WTC11 (cell line): Measurements from ENCODE around the gene C1QTNF8.

ENCODE experiments used
- CTCF ChIP-seq: fragments of 200-600 bp; IDR thresholded peaks from 2 replicates; pipeline ENCODE4 v1.8.0; 2022; ENCODE audit warnings: antibody characterized with exemption
- FOXP4 ChIP-seq: sonication (generic); formaldehyde crosslinking; IDR thresholded peaks from 2 replicates; pipeline ENCODE4 v1.8.0; 2022; ENCODE audit warnings: mild to moderate bottlenecking, missing genetic modification reagents
- TEAD4 ChIP-seq: sonication (generic); formaldehyde crosslinking; IDR thresholded peaks from 2 replicates; pipeline ENCODE4 v1.8.0; 2022; ENCODE audit warnings: mild to moderate bottlenecking, missing genetic modification reagents
- ZNF121 ChIP-seq: sonication (generic); formaldehyde crosslinking; IDR thresholded peaks from 2 replicates; pipeline ENCODE4 v1.8.0; 2023; ENCODE audit warnings: missing genetic modification reagents
- ZNF263 ChIP-seq: sonication (generic); formaldehyde crosslinking; IDR thresholded peaks from 2 replicates; pipeline ENCODE4 v1.8.1; 2022; ENCODE audit warnings: low read depth, mild to moderate bottlenecking, moderate library complexity, missing genetic modification reagents
- TF ChIP-seq, protein P1 (sequence below): sonication (generic); formaldehyde crosslinking; conservative IDR thresholded peaks from 2 replicates; pipeline ENCODE4 v1.8.1; 2022; ENCODE audit warnings: mild to moderate bottlenecking, missing genetic modification reagents
- TF ChIP-seq, protein P2 (sequence below): sonication (generic); formaldehyde crosslinking; IDR thresholded peaks from 2 replicates; pipeline ENCODE4 v1.8.1; 2022; ENCODE audit warnings: low read depth, mild to moderate bottlenecking, moderate library complexity, missing genetic modification reagents, borderline replicate concordance
- TF ChIP-seq, protein P3 (sequence below): sonication (generic); formaldehyde crosslinking; IDR thresholded peaks from 2 replicates; pipeline ENCODE4 v1.8.1; 2022; ENCODE audit warnings: low read depth, missing genetic modification reagents, borderline replicate concordance

GRCh38 chr16:1068451-1068850 is 27.6 kb downstream of the C1QTNF8 start:
- TF ChIP-seq TEAD4 (CRISPR knock-in tag) (no peak), CTCF (no peak), FOXP4 (no peak), ZNF121 (no peak), ZNF263 (CRISPR knock-in tag) (no peak)
- TF ChIP-seq, protein P1, sequence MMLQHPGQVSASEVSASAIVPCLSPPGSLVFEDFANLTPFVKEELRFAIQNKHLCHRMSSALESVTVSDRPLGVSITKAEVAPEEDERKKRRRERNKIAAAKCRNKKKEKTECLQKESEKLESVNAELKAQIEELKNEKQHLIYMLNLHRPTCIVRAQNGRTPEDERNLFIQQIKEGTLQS (CRISPR knock-in tag): no peak
- TF ChIP-seq, protein P2, sequence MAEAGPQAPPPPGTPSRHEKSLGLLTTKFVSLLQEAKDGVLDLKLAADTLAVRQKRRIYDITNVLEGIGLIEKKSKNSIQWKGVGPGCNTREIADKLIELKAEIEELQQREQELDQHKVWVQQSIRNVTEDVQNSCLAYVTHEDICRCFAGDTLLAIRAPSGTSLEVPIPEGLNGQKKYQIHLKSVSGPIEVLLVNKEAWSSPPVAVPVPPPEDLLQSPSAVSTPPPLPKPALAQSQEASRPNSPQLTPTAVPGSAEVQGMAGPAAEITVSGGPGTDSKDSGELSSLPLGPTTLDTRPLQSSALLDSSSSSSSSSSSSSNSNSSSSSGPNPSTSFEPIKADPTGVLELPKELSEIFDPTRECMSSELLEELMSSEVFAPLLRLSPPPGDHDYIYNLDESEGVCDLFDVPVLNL (CRISPR knock-in tag): no peak
- TF ChIP-seq, protein P3, sequence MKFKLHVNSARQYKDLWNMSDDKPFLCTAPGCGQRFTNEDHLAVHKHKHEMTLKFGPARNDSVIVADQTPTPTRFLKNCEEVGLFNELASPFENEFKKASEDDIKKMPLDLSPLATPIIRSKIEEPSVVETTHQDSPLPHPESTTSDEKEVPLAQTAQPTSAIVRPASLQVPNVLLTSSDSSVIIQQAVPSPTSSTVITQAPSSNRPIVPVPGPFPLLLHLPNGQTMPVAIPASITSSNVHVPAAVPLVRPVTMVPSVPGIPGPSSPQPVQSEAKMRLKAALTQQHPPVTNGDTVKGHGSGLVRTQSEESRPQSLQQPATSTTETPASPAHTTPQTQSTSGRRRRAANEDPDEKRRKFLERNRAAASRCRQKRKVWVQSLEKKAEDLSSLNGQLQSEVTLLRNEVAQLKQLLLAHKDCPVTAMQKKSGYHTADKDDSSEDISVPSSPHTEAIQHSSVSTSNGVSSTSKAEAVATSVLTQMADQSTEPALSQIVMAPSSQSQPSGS (CRISPR knock-in tag): no peak
